ENCODE measurements around the gene TDRD10. TPM values are rescaled to one million over a fixed set of nuclear protein-coding genes. Genes with fewer than 3 reads are reported as not detected.
A peak's percentile ranks its signal among the peaks of the same experiment; 100 is the strongest.

The TDRD10 gene
- polyA plus RNA-seq, 2 of the 4 experiments (the other 2 are of a cell fraction): 0.04 TPM; not detected in 1

DNA sequence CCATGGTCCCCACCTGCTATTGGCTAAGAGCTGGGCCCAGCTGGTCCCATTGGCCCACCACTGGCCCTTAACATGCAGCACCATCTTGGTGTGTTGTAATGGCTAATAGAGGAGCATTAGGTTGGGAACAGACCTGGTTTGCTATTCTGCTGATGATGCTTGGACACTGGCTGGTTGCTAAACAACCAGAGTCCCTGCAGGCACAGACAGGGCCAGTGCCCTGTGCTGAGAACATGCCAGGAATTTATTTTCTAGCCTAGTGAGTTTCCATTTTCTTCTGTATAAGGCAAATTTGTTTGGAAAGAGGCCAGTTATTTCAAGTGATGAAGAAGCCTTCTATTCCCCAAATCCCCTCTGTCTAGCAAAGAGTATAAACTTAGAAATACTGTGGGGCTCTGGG is 42.9 kb upstream of the TDRD10 start:
- Histone ChIP-seq H3K4me1 (peaks cover 13% of the 10 kb centered on the region), H3K27ac (no peak overlapping the region), H3K4me3 (no peak overlapping the region), H3K4me2 (no peak overlapping the region), H3K9me3 (no peaks in the 10 kb centered on the region)
- DNase-seq (ENCODE audit: low read depth in 1 of 2, low spot score in 1 of 2) (no peak), FAIRE-seq (no peak), ATAC-seq (no peak)
- CTCF ChIA-PET: interaction anchor here (1.8 kb wide), 1 partner anchor 124 kb away, joined by 6 read pairs; no protein-coding TSS in a partner anchor
- no peak for TF ChIP-seq JUN (IDR thresholded peaks at IDR 0.05)
- no peak for TF ChIP-seq RFX5 (IDR thresholded peaks at IDR 0.05)
- TF ChIP-seq RAD21 (conservative IDR thresholded peaks at IDR 0.05 in 1 of 2, IDR thresholded peaks at IDR 0.05 in 1 of 2): no peak
- TF ChIP-seq, protein P1, sequence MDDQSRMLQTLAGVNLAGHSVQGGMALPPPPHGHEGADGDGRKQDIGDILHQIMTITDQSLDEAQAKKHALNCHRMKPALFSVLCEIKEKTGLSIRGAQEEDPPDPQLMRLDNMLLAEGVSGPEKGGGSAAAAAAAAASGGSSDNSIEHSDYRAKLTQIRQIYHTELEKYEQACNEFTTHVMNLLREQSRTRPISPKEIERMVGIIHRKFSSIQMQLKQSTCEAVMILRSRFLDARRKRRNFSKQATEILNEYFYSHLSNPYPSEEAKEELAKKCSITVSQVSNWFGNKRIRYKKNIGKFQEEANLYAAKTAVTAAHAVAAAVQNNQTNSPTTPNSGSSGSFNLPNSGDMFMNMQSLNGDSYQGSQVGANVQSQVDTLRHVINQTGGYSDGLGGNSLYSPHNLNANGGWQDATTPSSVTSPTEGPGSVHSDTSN (IDR thresholded peaks at IDR 0.05): no peak
- TF ChIP-seq CBX2 (IDR thresholded peaks at IDR 0.05; ENCODE audit: borderline replicate concordance, low read depth): no peak
- no peak for TF ChIP-seq EHF (CRISPR knock-in tag; IDR thresholded peaks at IDR 0.05)
- no peak for TF ChIP-seq MAZ (IDR thresholded peaks at IDR 0.05; ENCODE audit: borderline replicate concordance, low read depth, low read length)
- TF ChIP-seq, protein P2, sequence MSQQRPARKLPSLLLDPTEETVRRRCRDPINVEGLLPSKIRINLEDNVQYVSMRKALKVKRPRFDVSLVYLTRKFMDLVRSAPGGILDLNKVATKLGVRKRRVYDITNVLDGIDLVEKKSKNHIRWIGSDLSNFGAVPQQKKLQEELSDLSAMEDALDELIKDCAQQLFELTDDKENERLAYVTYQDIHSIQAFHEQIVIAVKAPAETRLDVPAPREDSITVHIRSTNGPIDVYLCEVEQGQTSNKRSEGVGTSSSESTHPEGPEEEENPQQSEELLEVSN (IDR thresholded peaks at IDR 0.05; ENCODE audit: borderline replicate concordance, low read depth): no peak
- no peak for TF ChIP-seq HOXA7 (CRISPR knock-in tag; IDR thresholded peaks at IDR 0.05)
- no peak for TF ChIP-seq RCOR1 (IDR thresholded peaks at IDR 0.05; ENCODE audit: low read depth, low read length)
- no peak for TF ChIP-seq NR3C1 (IDR thresholded peaks at IDR 0.05)
- no peak for TF ChIP-seq POLR2A (IDR thresholded peaks at IDR 0.05; ENCODE audit: low read length)
- TF ChIP-seq, protein P3, sequence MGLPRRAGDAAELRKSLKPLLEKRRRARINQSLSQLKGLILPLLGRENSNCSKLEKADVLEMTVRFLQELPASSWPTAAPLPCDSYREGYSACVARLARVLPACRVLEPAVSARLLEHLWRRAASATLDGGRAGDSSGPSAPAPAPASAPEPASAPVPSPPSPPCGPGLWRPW (IDR thresholded peaks at IDR 0.05): no peak
- TF ChIP-seq ZSCAN20 (CRISPR knock-in tag; IDR thresholded peaks at IDR 0.05): no peak
- no peak for TF ChIP-seq KDM1A (IDR thresholded peaks at IDR 0.05; ENCODE audit: low read depth)
- no peak for TF ChIP-seq BHLHE40 (IDR thresholded peaks at IDR 0.05; ENCODE audit: low read depth, low read length)
- no peak for TF ChIP-seq FOSB (CRISPR knock-in tag; IDR thresholded peaks at IDR 0.05)
- TF ChIP-seq RARB (CRISPR knock-in tag; IDR thresholded peaks at IDR 0.05): no peak
- POLR2A ChIA-PET: no interaction called here

DNA sequence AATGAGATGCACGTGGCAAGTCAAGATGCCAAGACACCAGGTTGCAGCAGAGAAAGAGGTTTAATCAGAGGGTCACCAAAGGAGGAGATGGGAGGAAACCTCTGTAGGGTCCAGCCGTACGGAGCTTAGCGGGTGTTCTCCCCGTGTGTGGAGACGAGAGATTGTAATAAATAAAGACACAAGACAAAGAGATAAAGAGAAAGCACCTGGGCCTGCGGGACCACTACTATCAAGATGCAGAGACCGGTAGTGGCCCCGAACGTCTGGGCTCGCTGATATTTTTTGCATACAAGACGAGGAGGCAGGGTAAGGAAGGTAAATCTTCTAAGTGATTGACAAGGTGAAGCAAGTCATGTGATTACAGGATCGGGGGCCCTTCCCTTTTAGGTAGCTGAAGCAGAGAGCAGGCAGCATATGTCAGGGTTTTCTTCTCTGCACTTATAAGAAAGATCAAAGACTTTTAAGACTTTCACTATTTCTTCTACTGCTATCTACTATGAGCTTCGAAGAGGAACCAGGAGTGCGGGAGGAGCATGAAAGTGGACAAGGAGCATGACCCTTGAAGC is 41.2 kb upstream of the TDRD10 start:
- no peak for TF ChIP-seq JUN (IDR thresholded peaks at IDR 0.05)
- TF ChIP-seq RNF2 (IDR thresholded peaks at IDR 0.05; ENCODE audit: borderline replicate concordance, low read depth): no peak
- TF ChIP-seq CEBPB (IDR thresholded peaks at IDR 0.05): no peak
- TF ChIP-seq RAD21 (conservative IDR thresholded peaks at IDR 0.05 in 1 of 2, IDR thresholded peaks at IDR 0.05 in 1 of 2): no peak
- TF ChIP-seq KDM1A (IDR thresholded peaks at IDR 0.05; ENCODE audit: low read depth): no peak
- TF ChIP-seq ZNF302 (CRISPR knock-in tag; IDR thresholded peaks at IDR 0.05): no peak
- ChIA-PET POLR2A (no interaction called here), CTCF (interaction anchor here (1.2 to 1.8 kb wide), 3 partner anchors 19 to 135 kb away, joined by 3 to 6 read pairs (median 4); partner anchors contain the start of gene ATP8B2)
- Histone ChIP-seq H3K4me3 (no peak overlapping the region), H3K27ac (no peak overlapping the region), H3K4me2 (no peak overlapping the region), H3K4me1 (peaks cover 13% of the 10 kb centered on the region), H3K9me3 (no peaks in the 10 kb centered on the region)
- DNase-seq (ENCODE audit: low read depth in 1 of 2, low spot score in 1 of 2): no peak
- 79% methylated on average over 15 of the region's 15 CpGs for WGBS (ENCODE audit: missing lambda C conversion rate)
- no peak for ATAC-seq
- no peak for FAIRE-seq

DNA sequence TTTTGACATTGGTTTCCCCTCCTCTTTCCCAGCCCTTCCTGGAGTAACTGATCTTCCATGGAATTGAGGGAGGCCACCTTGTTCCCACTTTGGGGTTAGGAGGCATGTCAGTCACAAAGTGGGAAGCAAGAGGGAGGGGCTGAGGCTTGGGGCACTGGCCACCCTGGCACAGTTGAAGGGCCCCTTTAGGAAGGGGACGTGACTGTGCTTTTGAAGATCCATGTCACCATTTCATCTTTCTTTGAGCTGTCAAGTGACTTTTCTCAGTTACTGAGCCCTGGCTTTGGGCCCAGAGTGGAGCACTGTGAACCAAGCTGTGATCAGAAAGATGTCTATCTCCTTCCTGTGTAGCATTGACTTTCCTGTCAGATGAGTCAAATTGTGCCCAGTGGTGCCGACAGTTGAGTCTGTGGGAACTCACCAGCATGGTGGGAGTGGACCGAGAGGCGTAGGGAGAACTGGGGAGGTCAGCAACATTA is 38.5 kb upstream of the TDRD10 start:
- no peak overlapping the region for H3K4me2 ChIP-seq
- POLR2A ChIA-PET: no interaction called here
- H3K4me3 ChIP-seq: no peak overlapping the region
- no peak; a peak in 1 of 6 replicates for ATAC-seq
- DNase-seq (ENCODE audit: low read depth in 1 of 2, low spot score in 1 of 2): no peak
- TF ChIP-seq, protein P4, sequence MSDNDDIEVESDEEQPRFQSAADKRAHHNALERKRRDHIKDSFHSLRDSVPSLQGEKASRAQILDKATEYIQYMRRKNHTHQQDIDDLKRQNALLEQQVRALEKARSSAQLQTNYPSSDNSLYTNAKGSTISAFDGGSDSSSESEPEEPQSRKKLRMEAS (IDR thresholded peaks at IDR 0.05): no peak; the same call in 1 of the 2 replicates
- TF ChIP-seq JUN (IDR thresholded peaks at IDR 0.05) (no peak), ZNF302 (CRISPR knock-in tag; IDR thresholded peaks at IDR 0.05) (no peak), HOXB5 (CRISPR knock-in tag; IDR thresholded peaks at IDR 0.05) (no peak)
- TF ChIP-seq, protein P5, sequence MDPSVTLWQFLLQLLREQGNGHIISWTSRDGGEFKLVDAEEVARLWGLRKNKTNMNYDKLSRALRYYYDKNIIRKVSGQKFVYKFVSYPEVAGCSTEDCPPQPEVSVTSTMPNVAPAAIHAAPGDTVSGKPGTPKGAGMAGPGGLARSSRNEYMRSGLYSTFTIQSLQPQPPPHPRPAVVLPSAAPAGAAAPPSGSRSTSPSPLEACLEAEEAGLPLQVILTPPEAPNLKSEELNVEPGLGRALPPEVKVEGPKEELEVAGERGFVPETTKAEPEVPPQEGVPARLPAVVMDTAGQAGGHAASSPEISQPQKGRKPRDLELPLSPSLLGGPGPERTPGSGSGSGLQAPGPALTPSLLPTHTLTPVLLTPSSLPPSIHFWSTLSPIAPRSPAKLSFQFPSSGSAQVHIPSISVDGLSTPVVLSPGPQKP (IDR thresholded peaks at IDR 0.05; ENCODE audit: low read depth, low read length): no peak
- TF ChIP-seq, protein P6, sequence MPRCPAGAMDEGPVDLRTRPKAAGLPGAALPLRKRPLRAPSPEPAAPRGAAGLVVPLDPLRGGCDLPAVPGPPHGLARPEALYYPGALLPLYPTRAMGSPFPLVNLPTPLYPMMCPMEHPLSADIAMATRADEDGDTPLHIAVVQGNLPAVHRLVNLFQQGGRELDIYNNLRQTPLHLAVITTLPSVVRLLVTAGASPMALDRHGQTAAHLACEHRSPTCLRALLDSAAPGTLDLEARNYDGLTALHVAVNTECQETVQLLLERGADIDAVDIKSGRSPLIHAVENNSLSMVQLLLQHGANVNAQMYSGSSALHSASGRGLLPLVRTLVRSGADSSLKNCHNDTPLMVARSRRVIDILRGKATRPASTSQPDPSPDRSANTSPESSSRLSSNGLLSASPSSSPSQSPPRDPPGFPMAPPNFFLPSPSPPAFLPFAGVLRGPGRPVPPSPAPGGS (IDR thresholded peaks at IDR 0.05): no peak
- H3K9me3 ChIP-seq: no peaks in the 10 kb centered on the region
- WGBS (ENCODE audit: missing lambda C conversion rate): 68% methylated on average over 4 of the region's 4 CpGs
- H3K27ac ChIP-seq: peak overlapping the region; percentile 53 to 83
- no peak for FAIRE-seq
- peaks cover 13% of the 10 kb centered on the region for H3K4me1 ChIP-seq
- CTCF ChIA-PET: interaction anchor here (0.6 to 1.8 kb wide), 2 partner anchors 30 to 119 kb away, joined by 4 to 6 read pairs; no protein-coding TSS in a partner anchor

Data from A549 (cell line).